ENCODE data around the gene BCAS3.

The BCAS3 gene

GRCh38 chr17:61289408-61290385 is 612.0 kb downstream of the BCAS3 start:
- no peak for DNase-seq (ENCODE audit: low read depth in 3 of 3)

- no peak for DNase-seq (ENCODE audit: low read depth in 3 of 3)
These were observed 614.0 kb downstream of the BCAS3 start for GRCh38 chr17:61291451-61292285.

GRCh38 chr17:61294286-61294685 is 616.6 kb downstream of the BCAS3 start:
- DNase-seq (ENCODE audit: low read depth in 3 of 3), result no peak

GRCh38 chr17:61294777-61295176 is 617.1 kb downstream of the BCAS3 start:
- DNase-seq (ENCODE audit: low read depth in 3 of 3), result no peak

GRCh38 chr17:61296058-61296457 is 618.4 kb downstream of the BCAS3 start:
- no peak for DNase-seq (ENCODE audit: low read depth in 3 of 3)

GRCh38 chr17:61299517-61300513 is 622.2 kb downstream of the BCAS3 start:
- no peak for DNase-seq (ENCODE audit: low read depth in 3 of 3)

- no peak for DNase-seq (ENCODE audit: low read depth in 3 of 3)
These were observed 625.5 kb downstream of the BCAS3 start for GRCh38 chr17:61302953-61303816.

GRCh38 chr17:61303817-61304096 is 626.1 kb downstream of the BCAS3 start:
- DNase-seq (ENCODE audit: low read depth in 3 of 3), result no peak

- no peak for DNase-seq (ENCODE audit: low read depth in 3 of 3)
These were observed 627.4 kb downstream of the BCAS3 start for GRCh38 chr17:61305024-61305423.

- DNase-seq (ENCODE audit: low read depth in 3 of 3), result no peak
These were observed 628.4 kb downstream of the BCAS3 start for GRCh38 chr17:61306003-61306402.

- no peak for DNase-seq (ENCODE audit: low read depth in 3 of 3)
These were observed 630.5 kb downstream of the BCAS3 start for GRCh38 chr17:61307905-61308886.

GRCh38 chr17:61309362-61310256 is 632.0 kb downstream of the BCAS3 start:
- no peak for DNase-seq (ENCODE audit: low read depth in 3 of 3)

GRCh38 chr17:61310590-61310989 is 632.9 kb downstream of the BCAS3 start:
- DNase-seq (ENCODE audit: low read depth in 3 of 3), result no peak

GRCh38 chr17:61312406-61313295 is 635.0 kb downstream of the BCAS3 start:
- no peak for DNase-seq (ENCODE audit: low read depth in 3 of 3)

GRCh38 chr17:61313461-61314326 is 636.0 kb downstream of the BCAS3 start:
- no peak for DNase-seq (ENCODE audit: low read depth in 3 of 3)

GRCh38 chr17:61314368-61315078 is 636.9 kb downstream of the BCAS3 start:
- DNase-seq (ENCODE audit: low read depth in 3 of 3), result no peak

Measured in stimulated activated CD4-positive, alpha-beta T cell treated with anti-CD3 and anti-CD28 coated beads, TNF-alpha, amount 100 ng/mL, for 4 hours (primary cell).